HG02970 (cell line): ENCODE results near the gene CASZ1.

Source experiments
- ATAC-seq: cut with Tn5 transposase; IDR thresholded peaks from one replicate; pipeline ENCODE4 v1.9.1; 2021; ENCODE audit warnings: mild to moderate bottlenecking, moderate library complexity, moderate number of reproducible peaks; ENCODE audit not compliant: unreplicated experiment, low FRiP score

The CASZ1 gene

DNA sequence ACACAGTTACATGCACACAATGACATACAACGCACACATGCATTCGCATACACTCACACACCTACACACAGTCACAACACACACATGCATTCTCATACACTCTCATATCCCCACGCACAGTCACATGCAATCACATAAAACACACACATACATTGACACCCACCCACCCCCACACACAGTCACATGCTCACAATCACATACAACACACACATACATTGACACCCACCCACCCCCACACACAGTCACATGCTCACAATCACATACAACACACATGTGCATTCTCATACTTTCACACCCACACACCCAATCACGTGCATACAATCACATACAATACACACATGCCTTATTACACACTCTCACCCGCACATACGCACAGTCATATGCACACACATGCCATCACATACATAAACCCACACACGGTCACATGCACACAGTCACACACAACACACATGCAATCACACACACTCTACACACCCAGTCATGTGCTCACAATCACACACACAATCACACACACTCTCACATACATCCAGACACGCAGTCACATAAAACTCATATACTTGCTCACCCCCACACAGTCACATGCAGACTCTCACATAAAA, 134.3 kb downstream of the CASZ1 start:
- ATAC-seq, result no peak

DNA sequence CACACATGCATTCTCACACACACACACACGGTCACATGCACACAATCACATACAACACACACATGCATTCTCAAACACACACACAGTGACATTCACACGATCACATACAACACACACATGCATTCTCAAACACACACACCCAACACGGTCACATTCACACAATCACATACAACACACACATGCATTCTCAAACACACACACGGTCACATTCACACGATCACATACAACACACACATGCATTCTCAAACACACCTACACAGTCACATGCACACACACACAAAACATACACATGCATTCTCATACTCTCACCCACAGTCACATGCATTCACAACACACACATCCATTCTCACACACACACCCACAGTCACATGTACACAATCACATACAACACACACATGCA, 135.0 kb downstream of the CASZ1 start:
- ATAC-seq, result no peak

GRCh38 chr1:10659646-10660540, 136.6 kb downstream of the CASZ1 start:
- no peak for ATAC-seq

- no peak for ATAC-seq
These were observed 137.2 kb downstream of the CASZ1 start for GRCh38 chr1:10659218-10659617.

GRCh38 chr1:10658396-10659066, 137.9 kb downstream of the CASZ1 start:
- ATAC-seq, result no peak

DNA sequence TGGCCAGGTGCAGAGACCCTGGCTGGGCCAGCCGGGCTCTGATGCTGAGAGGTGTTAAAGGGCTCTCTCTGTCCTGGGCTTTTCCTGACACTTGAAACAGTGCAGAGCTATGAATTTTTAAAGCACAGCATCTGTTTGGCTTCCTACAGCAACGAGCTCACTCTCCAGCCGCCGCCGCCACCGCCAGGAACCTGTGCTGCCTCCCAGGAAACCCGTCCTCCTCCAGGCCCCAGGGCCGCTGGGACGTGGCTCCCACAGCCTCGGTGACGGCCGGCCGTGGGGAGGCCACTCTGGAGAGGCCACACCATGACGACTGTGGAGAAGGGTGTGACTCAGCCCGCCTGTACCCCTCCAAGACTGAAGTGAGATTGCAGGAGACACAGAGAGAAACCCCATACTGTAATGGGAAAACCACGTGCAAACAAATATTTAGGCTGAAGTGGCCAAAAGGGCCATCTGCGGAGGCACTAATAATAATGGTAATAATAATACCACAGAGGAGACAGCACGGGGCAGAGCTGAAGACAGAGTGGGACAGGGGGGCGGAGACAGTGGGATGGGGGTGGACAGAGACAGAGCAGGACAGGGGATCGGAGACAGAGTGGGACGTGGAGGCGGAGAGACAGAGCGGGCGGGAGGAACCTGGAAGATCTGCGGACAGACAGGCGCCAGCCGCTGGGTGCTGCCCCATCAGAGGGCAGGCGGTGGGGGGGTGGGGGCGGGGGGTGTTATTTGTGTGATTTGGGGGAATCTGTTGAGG, 139.2 kb downstream of the CASZ1 start:
- ATAC-seq, result no peak

GRCh38 chr1:10656431-10656830, 140.0 kb downstream of the CASZ1 start:
- no peak for ATAC-seq

- ATAC-seq, result no peak
These were observed 141.4 kb downstream of the CASZ1 start for GRCh38 chr1:10655002-10655401.

DNA sequence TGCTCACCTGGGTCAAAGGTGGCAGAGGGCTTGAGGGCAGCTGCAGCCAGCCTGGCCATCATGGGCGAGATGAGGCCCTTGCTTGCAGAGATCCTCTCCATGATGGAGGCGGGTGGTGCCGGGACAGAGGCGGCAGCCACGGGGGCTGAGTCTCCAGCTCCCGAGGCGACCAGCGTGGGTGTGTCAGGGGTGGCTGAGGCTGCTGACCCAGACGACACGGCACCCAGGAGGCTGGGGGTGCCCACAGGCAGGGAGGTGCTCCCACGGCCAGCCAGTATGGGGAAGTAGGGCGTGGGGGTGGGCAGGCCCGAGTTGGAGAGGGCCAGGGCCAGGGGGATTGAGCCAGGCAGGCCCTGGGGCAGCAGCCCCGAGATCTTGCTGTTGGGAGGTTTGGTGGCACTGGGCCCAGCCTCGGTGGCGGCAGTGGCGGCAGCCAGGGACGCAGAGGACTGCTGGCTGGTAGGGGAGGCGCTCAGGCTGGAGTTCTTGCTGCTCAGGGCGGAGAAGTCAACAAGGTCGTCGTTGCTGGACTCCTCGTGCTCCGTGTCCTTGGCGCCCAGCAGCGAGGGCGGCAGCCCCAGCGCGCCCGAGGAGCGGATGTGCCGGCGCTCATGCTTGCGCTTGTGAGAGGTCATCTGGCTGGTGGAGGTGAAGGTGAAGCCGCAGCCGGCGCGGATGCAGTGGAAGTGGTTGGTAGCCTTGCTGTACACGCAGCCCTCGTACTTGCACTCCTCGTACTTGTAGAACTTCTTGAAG, 142.9 kb downstream of the CASZ1 start:
- no peak for ATAC-seq

GRCh38 chr1:10652626-10653025, 143.8 kb downstream of the CASZ1 start:
- ATAC-seq, result no peak

GRCh38 chr1:10651793-10652192, 144.7 kb downstream of the CASZ1 start:
- no peak for ATAC-seq

DNA sequence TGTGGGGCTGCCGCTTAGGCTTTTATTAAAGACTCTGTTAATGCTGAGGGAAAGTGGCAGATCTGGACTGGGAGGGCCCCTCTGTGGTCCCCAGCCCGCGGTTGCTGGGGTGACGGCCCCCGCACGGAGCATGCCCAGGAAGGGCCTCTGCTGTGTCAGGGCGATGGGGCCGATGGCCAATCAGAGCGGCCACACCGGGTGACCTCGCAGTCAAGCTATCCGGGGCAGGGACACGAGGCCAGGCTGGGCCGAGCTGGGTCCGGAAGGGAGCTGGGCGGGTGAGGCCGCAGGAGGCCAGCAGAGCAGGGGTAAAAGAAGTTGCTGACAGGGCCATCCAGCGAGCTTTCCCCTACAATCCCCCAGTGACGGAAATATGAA, 145.1 kb downstream of the CASZ1 start:
- ATAC-seq, result no peak

DNA sequence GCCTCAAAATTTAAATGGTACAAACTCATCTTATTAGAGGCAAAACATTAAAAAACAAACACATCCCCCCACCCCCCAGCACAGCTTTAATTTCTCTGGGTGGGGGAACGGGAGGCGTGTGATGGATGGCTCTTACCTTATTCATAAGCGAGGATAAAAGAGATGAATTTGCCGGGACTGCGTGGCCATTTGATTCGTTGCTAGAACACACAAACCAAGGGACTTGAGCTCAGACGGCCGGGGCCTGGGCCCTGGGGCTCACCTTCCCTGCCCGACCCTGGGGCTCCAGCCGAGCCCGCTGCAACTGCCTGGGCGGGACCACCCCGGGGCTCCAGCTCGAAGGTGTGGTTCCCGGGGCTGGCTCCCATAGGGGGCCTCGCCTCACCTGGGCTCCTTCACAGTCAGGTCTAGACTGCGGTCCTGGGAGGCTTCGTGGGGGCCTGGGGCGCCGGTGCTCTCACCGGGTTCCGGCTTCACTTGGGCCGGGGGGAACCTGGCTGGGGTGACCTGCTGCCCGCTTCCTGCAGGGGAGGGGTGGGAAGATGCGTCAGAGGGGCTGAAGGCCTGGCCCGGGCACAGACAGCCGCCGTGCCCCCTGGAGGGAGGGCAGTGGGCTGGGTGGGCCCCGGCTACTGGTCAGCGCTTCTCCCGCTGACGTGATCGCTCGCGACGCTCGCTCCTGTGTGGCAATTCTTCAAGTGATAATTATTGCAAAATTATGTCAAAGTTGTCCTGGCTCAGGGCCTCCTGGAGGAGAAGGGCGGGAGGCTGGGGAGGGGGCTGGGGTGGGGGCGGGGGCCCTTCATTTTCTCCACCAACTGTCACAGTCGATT, 145.7 kb downstream of the CASZ1 start:
- no peak for ATAC-seq

- ATAC-seq, result no peak
These were observed 146.8 kb downstream of the CASZ1 start for GRCh38 chr1:10649517-10650201.

- no peak for ATAC-seq
These were observed 147.5 kb downstream of the CASZ1 start for GRCh38 chr1:10648689-10649516.

DNA sequence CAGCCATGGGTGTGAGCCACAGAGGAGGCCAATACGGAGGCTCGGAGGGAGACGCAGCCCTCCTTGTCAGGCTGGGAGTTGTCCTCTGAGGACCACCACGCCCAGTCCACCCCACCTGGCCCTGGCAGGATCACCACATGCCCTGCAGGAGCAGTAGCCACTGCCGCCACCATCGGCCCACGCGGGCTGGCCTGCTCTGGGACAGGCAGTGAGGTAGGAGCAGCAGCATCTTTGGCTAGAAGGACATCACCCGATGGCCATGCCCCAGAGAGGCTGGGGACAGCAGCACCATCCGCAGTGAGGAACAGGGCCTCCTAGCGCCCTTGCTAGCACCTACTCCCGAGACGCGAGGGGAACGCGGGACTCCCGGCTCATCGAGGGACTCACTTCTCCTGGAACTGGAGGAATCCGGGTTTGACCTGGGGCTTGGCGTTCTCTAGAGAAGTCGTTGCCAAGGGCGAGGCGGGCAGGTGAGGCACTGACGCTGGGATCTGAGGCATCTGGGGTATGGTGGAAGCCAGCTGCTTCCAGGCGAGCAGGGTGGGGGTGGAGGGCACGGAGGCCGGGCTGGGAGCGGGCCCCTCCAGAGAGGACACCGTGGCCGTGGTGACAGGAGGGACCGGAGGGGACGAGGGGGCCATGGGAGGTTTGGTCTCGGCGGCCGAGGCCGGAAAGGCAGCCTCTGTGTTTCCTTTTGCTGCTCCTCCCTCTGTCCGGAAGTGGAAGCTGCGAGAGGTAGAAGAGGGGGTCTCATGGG, 148.9 kb downstream of the CASZ1 start:
- no peak for ATAC-seq

- ATAC-seq, result no peak
These were observed 150.0 kb downstream of the CASZ1 start for GRCh38 chr1:10646347-10646861.
